RWPE1 (cell line): ENCODE data around the gene DDX21.

ENCODE experiments used
- CTCF ChIA-PET: fragments of 350-600 bp; sonication (Branson Sonifier 250); formaldehyde crosslinking; extraction: SDS; loops from one replicate; lab custom pipeline; 2021; lab: Yijun Ruan, JAX
- POLR2A ChIA-PET: fragments of 400-600 bp; formaldehyde crosslinking; extraction: SDS; loops from one replicate; lab custom pipeline; 2020; ENCODE audit warnings: antibody characterized with exemption; ENCODE audit not compliant: low non-redundant PET; lab: Yijun Ruan, JAX
- DNase-seq: peaks from one replicate; pipeline ENCODE4 v3.0.0; 2012; ENCODE audit warnings: low spot score
- H3K27ac ChIP-seq: fragments of 450-650 bp; 2 replicates; pipeline ENCODE4 v1.5.1; 2017
- CTCF ChIP-seq: fragments of 450-650 bp; conservative IDR thresholded peaks from 2 replicates; pipeline ENCODE4 v1.5.1; 2017; ENCODE audit warnings: low read depth, mild to moderate bottlenecking

DDX21 gene

GRCh38 chr10:69014171-69014570 is 58.2 kb downstream of the DDX21 start:
- ChIA-PET CTCF (interaction anchor here (0.5 kb wide), 1 partner anchor 9 kb away, joined by 3 read pairs; no protein-coding TSS in a partner anchor), POLR2A (no interaction called here)
- no peak for DNase-seq
- no peak for TF ChIP-seq CTCF
- H3K27ac ChIP-seq, result no peak overlapping the region

GRCh38 chr10:69018613-69019012 is 62.6 kb downstream of the DDX21 start:
- H3K27ac ChIP-seq, result no peak overlapping the region
- TF ChIP-seq CTCF, result no peak
- POLR2A ChIA-PET, result interaction anchor here (0.6 kb wide), 1 partner anchor 156 kb away, joined by 4 read pairs; no protein-coding TSS in a partner anchor
- CTCF ChIA-PET, result interaction anchor here (1.2 kb wide), 1 partner anchor 75 kb away, joined by 3 read pairs; no protein-coding TSS in a partner anchor
- no peak for DNase-seq

- ChIA-PET POLR2A (no interaction called here), CTCF (no interaction called here)
- no peak for TF ChIP-seq CTCF
- no peak for DNase-seq
- no peak overlapping the region for H3K27ac ChIP-seq
These were observed 66.6 kb downstream of the DDX21 start for GRCh38 chr10:69022611-69023010.

GRCh38 chr10:69025370-69025896 is 69.5 kb downstream of the DDX21 start:
- no peak for TF ChIP-seq CTCF
- ChIA-PET CTCF (no interaction called here), POLR2A (no interaction called here)
- H3K27ac ChIP-seq, result no peak overlapping the region
- DNase-seq, result no peak

- ChIA-PET POLR2A (no interaction called here), CTCF (interaction anchor here (0.6 kb wide), 1 partner anchor 545 kb away, joined by 3 read pairs; no protein-coding TSS in a partner anchor)
- TF ChIP-seq CTCF, result no peak
- no peak for DNase-seq
- no peak overlapping the region for H3K27ac ChIP-seq
These were observed 77.3 kb downstream of the DDX21 start for GRCh38 chr10:69033256-69033655.
